ENCODE data around the gene MPZL1.

- TF ChIP-seq CTCF (conservative IDR thresholded peaks at IDR 0.05 in 1 of 2, IDR thresholded peaks at IDR 0.05 in 1 of 2; ENCODE audit: low read depth in 1 of 2, low read length in 2 of 2) (no peak), EZH2 (IDR thresholded peaks at IDR 0.05; ENCODE audit: low read length, missing control alignments) (no peak)
These were observed 25.8 kb upstream of the MPZL1 start for GRCh38 chr1:167695756-167696561.
